OCI-LY1 (cell line): ENCODE measurements around the gene PHYHIPL.

Experiments
- H2AFZ ChIP-seq: fragments of 200-600 bp; sonication (generic), shearing (Covaris generic); 2 replicates; pipeline ENCODE4 v1.6.0; 2014; ENCODE audit warnings: antibody characterized with exemption, mild to moderate bottlenecking, low read length
- H3F3A ChIP-seq: fragments of 200-600 bp; sonication (generic), shearing (Covaris generic); 2 replicates; pipeline ENCODE4 v1.6.0; 2014; ENCODE audit warnings: mild to moderate bottlenecking, antibody characterized with exemption, low read length, moderate library complexity; ENCODE audit not compliant: insufficient read depth
- H3K27ac ChIP-seq: fragments of 200-600 bp; sonication (generic); 2 replicates; pipeline ENCODE4 v1.5.1; 2014; ENCODE audit warnings: low read length, mixed run types, mild to moderate bottlenecking, low read depth; ENCODE audit not compliant: poor library complexity, severe bottlenecking
- H3K27me3 ChIP-seq: fragments of 200-600 bp; sonication (generic); 2 replicates; pipeline ENCODE4 v1.6.0; 2014; ENCODE audit warnings: antibody characterized with exemption, mild to moderate bottlenecking, low read length, moderate library complexity; ENCODE audit not compliant: insufficient read depth
- H3K36me3 ChIP-seq: fragments of 200-600 bp; sonication (generic); 2 replicates; pipeline ENCODE4 v1.6.1; 2014; ENCODE audit warnings: mild to moderate bottlenecking, antibody characterized with exemption, low read length, moderate library complexity, mixed read lengths; ENCODE audit not compliant: insufficient read depth
- H3K4me1 ChIP-seq: fragments of 200-600 bp; sonication (generic); 2 replicates; pipeline ENCODE4 v1.5.1; 2014; ENCODE audit warnings: mild to moderate bottlenecking, low read length, moderate library complexity; ENCODE audit not compliant: insufficient read depth, severe bottlenecking
- H3K4me2 ChIP-seq: fragments of 200-600 bp; sonication (generic), shearing (Covaris generic); 2 replicates; pipeline ENCODE4 v1.6.1; 2014; ENCODE audit warnings: low read length
- H3K4me3 ChIP-seq: fragments of 200-600 bp; sonication (generic); 2 replicates; pipeline ENCODE4 v1.5.1; 2014; ENCODE audit warnings: low read length, low read depth, mild to moderate bottlenecking, mixed read lengths; ENCODE audit not compliant: poor library complexity, severe bottlenecking
- H3K79me2 ChIP-seq: fragments of 200-600 bp; shearing (Covaris generic); 2 replicates; pipeline ENCODE4 v1.6.1; 2016; ENCODE audit warnings: mixed run types, low read length, mixed read lengths; ENCODE audit not compliant: insufficient read depth
- H3K9ac ChIP-seq: fragments of 200-600 bp; sonication (generic), shearing (Covaris generic); 2 replicates; pipeline ENCODE4 v1.6.1; 2014; ENCODE audit warnings: mild to moderate bottlenecking, low read length, mixed read lengths
- H3K9me2 ChIP-seq: fragments of 200-600 bp; sonication (generic), shearing (Covaris generic); 2 replicates; pipeline ENCODE4 v1.6.1; 2014; ENCODE audit warnings: low read depth, mild to moderate bottlenecking, low read length, mixed read lengths
- H3K9me3 ChIP-seq: fragments of 200-600 bp; shearing (Covaris generic); 2 replicates; pipeline ENCODE4 v1.6.1; 2014; ENCODE audit warnings: low read length, mixed read lengths
- H4K20me1 ChIP-seq: fragments of 200-600 bp; sonication (generic), shearing (Covaris generic); 2 replicates; pipeline ENCODE4 v1.6.0; 2016; ENCODE audit warnings: mild to moderate bottlenecking, low read length; ENCODE audit not compliant: insufficient read depth
- CTCF ChIP-seq: fragments of 200-600 bp; sonication (generic), shearing (Covaris generic); IDR thresholded peaks from 2 replicates; pipeline ENCODE4 v1.5.1; 2017; ENCODE audit warnings: mild to moderate bottlenecking, antibody characterized with exemption, low read length, moderate library complexity, mixed read lengths
- EZH2 ChIP-seq: fragments of 200-600 bp; sonication (generic), shearing (Covaris generic); IDR thresholded peaks from 2 replicates; pipeline ENCODE4 v1.8.0; 2017; ENCODE audit warnings: borderline replicate concordance, mixed run types, mild to moderate bottlenecking, antibody characterized with exemption, low read length, moderate library complexity, mixed read lengths

Gene PHYHIPL

GRCh38 chr10:59290448-59290847 lies 114.0 kb downstream of the PHYHIPL start:
- Histone ChIP-seq H3K4me3 (no peak overlapping the region), H3K4me1 (no peaks in the 10 kb centered on the region), H3K27me3 (no peaks in the 10 kb centered on the region), H4K20me1 (no peaks in the 10 kb centered on the region), H3K36me3 (no peaks in the 10 kb centered on the region), H3K9ac (no peak overlapping the region), H3K27ac (no peak overlapping the region), H3K4me2 (no peak overlapping the region), H3K9me2 (no peaks in the 10 kb centered on the region), H3F3A (no peaks in the 10 kb centered on the region), H3K79me2 (no peaks in the 10 kb centered on the region), H2AFZ (no peak overlapping the region), H3K9me3 (no peaks in the 10 kb centered on the region)
- TF ChIP-seq EZH2 (no peak), CTCF (peak; percentile 43)
